ENCODE measurements around the gene EIF4G2.

GRCh38 chr11:10808553-10809372 lies at the start of gene EIF4G2:
- TF ChIP-seq CTCF (IDR thresholded peaks at IDR 0.05; ENCODE audit: borderline replicate concordance, extremely low read depth, low read length, poor library complexity, severe bottlenecking): no peak
- no peak for TF ChIP-seq EZH2 (IDR thresholded peaks at IDR 0.05; ENCODE audit: borderline replicate concordance, low read depth, low read length, severe bottlenecking)
